Measurements from ENCODE around the gene OSBPL9. TPM values are rescaled to one million over a fixed set of nuclear protein-coding genes. Genes with fewer than 3 reads are reported as not detected.

The OSBPL9 gene
- 10 to 100 TPM; 51.2 to 52.2 TPM for total RNA-seq
- long read RNA-seq, transcript OSBPL9-222 (21 exons, 2,210 nt): major isoform, 17 of 52 reads
- long read RNA-seq, transcript OSBPL9-203 (24 exons, 2,893 nt): minor isoform, 10 of 52 reads
- long read RNA-seq, partial matches to known transcripts: 11 of 52 reads
- long read RNA-seq, other reads (novel, unspliced or antisense): 12 of 52 reads

GRCh38 chr1:51616903-51617708 lies at the start of gene OSBPL9:
Gene OSBPL9, plus strand, starts transcription at chr1:51617092. Its CDS starts 19 bp downstream, at chr1:51617111.
- ATAC-seq (peak; percentile 96), DNase-seq (peak; percentile 88 to 93)
- intact Hi-C loops (cut with DNase I, micrococcal nuclease): loop anchor here in 1 of 2 donors (10.0 kb wide), 1 partner anchor 148 kb away; no protein-coding TSS in a partner anchor

GRCh38 chr1:51567653-51568052 lies 49.2 kb upstream of the OSBPL9 start:
- DNase-seq: no peak
- intact Hi-C loops (cut with DNase I, micrococcal nuclease): no loop called here
- ATAC-seq: no peak

GRCh38 chr1:51568231-51568935 lies 48.5 kb upstream of the OSBPL9 start:
- ATAC-seq (no peak), DNase-seq (no peak)
- intact Hi-C loops (cut with DNase I, micrococcal nuclease): no loop called here

- intact Hi-C loops (cut with DNase I, micrococcal nuclease): no loop called here
- no peak for DNase-seq
- peak; percentile 86 for ATAC-seq
Measured at GRCh38 chr1:51569284-51570062, 47.4 kb upstream of the OSBPL9 start.

GRCh38 chr1:51570063-51570710 lies 46.7 kb upstream of the OSBPL9 start:
- ATAC-seq: peak; percentile 58
- no peak for DNase-seq
- intact Hi-C loops (cut with DNase I, micrococcal nuclease): no loop called here

- intact Hi-C loops (cut with DNase I, micrococcal nuclease): no loop called here
- no peak for ATAC-seq
- DNase-seq: no peak
Measured at GRCh38 chr1:51572365-51572764, 44.5 kb upstream of the OSBPL9 start.

GRCh38 chr1:51574796-51575195 lies 42.1 kb upstream of the OSBPL9 start:
- ATAC-seq (no peak), DNase-seq (no peak)
- intact Hi-C loops (cut with DNase I, micrococcal nuclease): no loop called here

- ATAC-seq (no peak), DNase-seq (no peak)
- intact Hi-C loops (cut with DNase I, micrococcal nuclease): no loop called here
Measured at GRCh38 chr1:51575406-51576084, 41.3 kb upstream of the OSBPL9 start.

GRCh38 chr1:51576085-51576444 lies 40.8 kb upstream of the OSBPL9 start:
- intact Hi-C loops (cut with DNase I, micrococcal nuclease): no loop called here
- no peak for DNase-seq
- no peak for ATAC-seq

- ATAC-seq (no peak), DNase-seq (no peak)
- intact Hi-C loops (cut with DNase I, micrococcal nuclease): no loop called here
Measured at GRCh38 chr1:51576923-51577322, 40.0 kb upstream of the OSBPL9 start.

GRCh38 chr1:51578383-51579109 lies 38.3 kb upstream of the OSBPL9 start:
- DNase-seq (no peak), ATAC-seq (peak; percentile 26)
- intact Hi-C loops (cut with DNase I, micrococcal nuclease): no loop called here

GRCh38 chr1:51581238-51581637 lies 35.7 kb upstream of the OSBPL9 start:
- intact Hi-C loops (cut with DNase I, micrococcal nuclease): no loop called here
- DNase-seq (no peak), ATAC-seq (no peak)

GRCh38 chr1:51583532-51583931 lies 33.4 kb upstream of the OSBPL9 start:
- DNase-seq (no peak), ATAC-seq (no peak)
- intact Hi-C loops (cut with DNase I, micrococcal nuclease): no loop called here

GRCh38 chr1:51584021-51584420 lies 32.9 kb upstream of the OSBPL9 start:
- intact Hi-C loops (cut with DNase I, micrococcal nuclease): no loop called here
- DNase-seq: no peak
- ATAC-seq: no peak

- ATAC-seq (no peak), DNase-seq (no peak)
- intact Hi-C loops (cut with DNase I, micrococcal nuclease): no loop called here
Measured at GRCh38 chr1:51592711-51593110, 24.2 kb upstream of the OSBPL9 start.

GRCh38 chr1:51594716-51595115 lies 22.2 kb upstream of the OSBPL9 start:
- DNase-seq (no peak), ATAC-seq (no peak)
- intact Hi-C loops (cut with DNase I, micrococcal nuclease): no loop called here

GRCh38 chr1:51600529-51600928 lies 16.4 kb upstream of the OSBPL9 start:
- ATAC-seq (no peak), DNase-seq (no peak)
- intact Hi-C loops (cut with DNase I, micrococcal nuclease): no loop called here

GRCh38 chr1:51600965-51601364 lies 15.9 kb upstream of the OSBPL9 start:
- DNase-seq (no peak), ATAC-seq (no peak)
- intact Hi-C loops (cut with DNase I, micrococcal nuclease): no loop called here
